Stimulated activated CD8-positive, alpha-beta memory T cell treated with anti-CD3 and anti-CD28 coated beads, Interleukin-12 subunit alpha, Interleukin-12 subunit beta, amount 100 ng/mL, for 1 hour (primary cell): Measurements from ENCODE around the gene UGGT2.
"Not testable (repeated sequence)": the region's sequence is repeated elsewhere in the genome, so short reads cannot be mapped to it uniquely, and the experiment has no call there.

ENCODE experiments used
- DNase-seq: peaks from one replicate; pipeline ENCODE4 v3.0.0-alpha.2; 2020; ENCODE audit warnings: low read depth

UGGT2 gene

DNA sequence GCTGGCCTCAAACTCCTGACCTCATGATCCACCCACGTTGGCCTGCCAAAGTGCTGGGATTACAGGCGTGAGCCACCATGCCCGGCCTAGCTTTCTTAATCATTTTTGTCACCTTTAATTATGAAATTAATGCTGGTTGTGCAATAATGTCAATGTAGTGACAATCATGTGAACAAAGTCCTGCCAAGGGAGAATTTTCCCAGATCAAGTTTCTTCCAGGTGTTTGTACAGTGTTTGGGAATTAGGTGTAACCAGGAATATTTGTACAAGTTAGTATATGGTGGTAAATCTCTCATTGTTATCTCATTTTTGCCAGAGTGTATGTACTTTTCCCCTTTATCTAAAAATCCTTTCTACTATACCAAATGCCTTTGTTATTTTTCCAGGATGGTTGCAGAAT lies 171.1 kb downstream of the UGGT2 start:
- DNase-seq = no peak

DNA sequence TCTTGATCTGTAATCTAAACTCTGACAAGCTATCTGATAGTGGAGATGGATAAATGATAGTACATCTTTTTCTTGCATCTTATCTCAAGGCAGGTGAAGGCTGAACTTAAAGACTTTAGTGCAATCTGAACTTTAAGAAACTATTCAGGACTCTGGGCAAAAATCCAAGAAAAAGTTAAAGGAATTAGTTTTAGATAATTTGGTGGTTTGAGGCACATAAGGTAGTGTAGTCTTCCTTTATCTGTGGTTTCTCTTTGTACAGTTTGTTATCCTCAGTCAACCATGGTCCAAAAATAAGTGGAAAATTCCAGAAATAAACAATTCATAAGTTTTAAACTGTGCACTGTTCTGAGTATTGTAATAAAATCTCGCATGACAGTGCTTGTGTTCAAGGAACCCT lies 172.9 kb downstream of the UGGT2 start:
- DNase-seq = no peak

DNA sequence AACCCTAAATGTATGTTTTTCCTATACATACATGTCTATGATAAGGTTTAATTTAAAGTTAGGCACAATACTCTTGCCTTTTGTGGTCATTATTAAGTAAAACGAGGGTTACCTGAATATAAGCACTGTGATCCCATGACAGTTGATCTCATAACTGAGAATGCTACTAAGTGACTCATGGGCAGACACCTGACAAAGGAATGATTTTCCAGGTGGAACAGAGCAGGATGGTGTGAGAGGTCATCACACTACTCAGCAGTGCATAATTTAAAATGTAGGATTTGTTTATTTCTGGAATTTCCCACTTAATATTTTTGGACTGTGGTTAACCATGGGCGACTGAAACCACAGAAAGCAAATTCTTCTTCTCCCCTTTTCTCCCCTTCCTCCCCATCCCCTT lies 178.9 kb downstream of the UGGT2 start:
- DNase-seq = no peak

GRCh38 chr13:95870421-95870820 lies 182.8 kb downstream of the UGGT2 start:
- no peak for DNase-seq

DNA sequence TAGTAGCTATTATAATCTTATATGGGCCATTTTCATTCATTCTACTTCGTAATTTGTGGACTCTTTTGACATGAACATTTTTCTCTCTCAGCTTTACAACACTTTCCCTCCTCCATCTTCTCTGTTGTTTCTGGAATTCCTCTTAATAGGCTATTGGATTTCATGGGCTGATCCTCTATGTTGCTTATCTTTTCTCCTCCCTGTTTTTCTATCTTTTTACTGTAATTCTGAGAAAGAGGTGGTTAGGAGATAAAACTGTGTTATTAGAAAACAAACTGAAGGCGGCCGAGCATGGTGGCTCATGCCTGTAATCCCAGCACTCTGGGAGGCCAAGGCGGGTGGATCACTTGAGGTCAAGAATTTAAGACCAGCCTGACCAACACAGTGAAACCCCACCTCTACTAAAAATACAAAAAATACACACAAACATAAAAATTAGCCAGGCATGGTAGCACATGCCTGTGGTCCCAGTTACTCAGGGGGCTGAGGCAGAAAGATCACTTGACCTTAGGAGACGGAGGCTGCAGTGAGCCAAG lies 188.1 kb downstream of the UGGT2 start:
- no peak for DNase-seq

GRCh38 chr13:95862408-95862807 lies 190.8 kb downstream of the UGGT2 start:
- DNase-seq = no peak

DNA sequence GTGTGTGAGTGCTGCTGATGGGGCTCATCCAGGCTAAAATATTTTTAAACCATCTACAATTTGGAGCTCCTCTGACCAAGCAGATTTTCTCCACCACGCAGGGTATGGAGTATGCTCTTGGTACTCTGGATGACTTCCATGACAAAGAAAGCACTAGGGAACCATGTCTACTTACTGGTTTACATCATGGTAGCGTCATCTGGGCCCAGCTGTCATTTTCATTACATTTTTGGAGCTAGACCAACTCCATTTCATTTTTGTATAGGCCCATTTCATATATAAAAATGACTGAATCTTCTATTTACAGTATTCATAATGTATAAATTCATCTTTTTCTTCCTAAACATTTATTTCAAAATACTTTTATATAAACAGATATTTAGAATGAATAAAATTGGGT lies 191.9 kb downstream of the UGGT2 start:
- DNase-seq = no peak

- DNase-seq = no peak
Measured at GRCh38 chr13:95858286-95859075, 194.7 kb downstream of the UGGT2 start.

- not testable (repeated sequence) for DNase-seq
Measured at GRCh38 chr13:95845656-95846055, 207.5 kb downstream of the UGGT2 start.

GRCh38 chr13:95842898-95843297 lies 210.3 kb downstream of the UGGT2 start:
- DNase-seq = no peak

- DNase-seq = no peak
Measured at GRCh38 chr13:95841894-95842293, 211.3 kb downstream of the UGGT2 start.

DNA sequence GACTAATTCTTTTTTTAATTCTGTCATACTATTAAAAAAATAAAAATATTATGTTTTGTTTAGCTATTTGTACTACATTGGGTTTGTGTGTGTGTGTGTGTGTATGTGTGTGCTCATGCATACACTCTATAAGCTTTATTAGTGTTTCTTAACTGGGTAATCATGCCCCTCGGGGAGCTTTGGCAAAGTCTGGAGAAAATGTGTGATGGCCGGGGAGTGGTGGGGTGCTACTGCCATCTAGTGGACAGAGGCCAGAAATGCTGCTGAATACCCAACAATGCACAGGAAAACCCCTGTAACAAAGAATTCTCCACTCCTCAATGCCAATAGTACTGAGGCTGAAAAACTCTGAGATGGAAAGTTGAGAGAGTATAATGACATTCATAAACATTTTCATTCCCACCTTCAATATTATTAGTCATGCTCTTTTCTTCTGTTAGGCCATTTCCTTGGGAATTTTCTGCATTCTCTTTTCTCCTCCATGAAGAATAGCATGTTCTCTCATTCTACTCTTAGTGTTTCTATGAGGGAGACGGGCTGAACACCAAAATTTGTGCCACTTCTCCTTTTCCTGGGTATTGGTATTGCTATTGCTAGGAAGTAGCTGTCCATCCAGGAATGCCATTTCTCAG lies 219.0 kb downstream of the UGGT2 start:
- DNase-seq = peak; percentile 50

GRCh38 chr13:95833719-95834118 lies 219.5 kb downstream of the UGGT2 start:
- no peak for DNase-seq

DNA sequence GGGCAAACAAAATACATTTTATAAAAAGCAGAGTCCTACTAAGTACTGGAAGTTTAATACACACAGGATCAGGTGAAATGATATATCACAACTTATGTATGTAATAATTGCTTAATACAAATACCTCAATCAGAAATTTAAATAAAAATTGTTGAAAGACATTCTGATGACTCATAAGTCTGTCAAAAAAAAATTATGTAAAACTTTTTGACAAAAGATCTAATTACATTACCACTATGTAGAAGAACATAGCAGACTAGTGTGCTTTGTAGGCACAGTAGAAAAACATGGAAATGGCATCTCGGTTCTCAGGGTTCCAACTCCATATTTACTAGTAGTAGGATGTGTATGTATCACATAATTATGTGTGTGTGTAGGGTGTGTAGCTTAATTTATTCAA lies 220.1 kb downstream of the UGGT2 start:
- DNase-seq = no peak

DNA sequence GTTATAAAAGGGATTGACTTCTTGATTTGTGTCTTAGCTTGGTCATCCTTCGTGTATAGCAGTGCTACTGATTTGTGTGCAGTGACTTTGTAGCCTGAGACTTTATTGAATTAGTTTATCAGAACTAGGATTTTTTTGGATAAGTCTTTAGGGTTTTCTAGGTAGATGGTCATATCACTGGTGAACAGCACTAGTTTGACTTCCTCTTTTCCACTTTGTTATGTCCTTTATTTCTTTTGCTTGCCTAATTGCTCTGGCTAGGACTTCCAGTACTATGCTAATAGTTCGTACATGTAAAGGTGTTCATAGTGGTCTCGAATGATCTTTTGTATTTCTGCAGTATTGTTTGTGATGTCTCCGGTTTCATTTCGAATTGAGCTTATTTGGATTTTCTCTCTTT lies 230.9 kb downstream of the UGGT2 start:
- DNase-seq = no peak

DNA sequence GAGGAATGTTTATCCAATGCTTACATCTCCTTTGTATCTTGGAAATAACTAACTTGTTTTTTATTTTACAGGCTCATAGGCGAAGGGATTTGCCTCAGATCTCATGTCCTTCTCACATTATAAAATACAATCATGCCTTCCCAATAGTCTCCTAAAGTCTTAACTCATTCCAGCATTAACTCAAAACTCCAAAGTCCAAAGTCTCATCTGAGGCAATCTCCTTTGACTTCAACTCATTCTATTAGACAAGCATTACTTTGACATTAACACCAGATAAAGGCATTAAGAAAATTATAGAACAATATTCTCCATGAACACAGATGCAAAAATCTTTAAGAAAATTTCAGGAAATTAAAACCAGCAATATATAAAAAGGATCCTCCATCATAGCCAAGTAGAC lies 238.7 kb downstream of the UGGT2 start:
- DNase-seq = no peak

- DNase-seq = no peak
Measured at GRCh38 chr13:95813139-95813538, 240.1 kb downstream of the UGGT2 start.

- no peak for DNase-seq
Measured at GRCh38 chr13:95809429-95809828, 243.8 kb downstream of the UGGT2 start.

DNA sequence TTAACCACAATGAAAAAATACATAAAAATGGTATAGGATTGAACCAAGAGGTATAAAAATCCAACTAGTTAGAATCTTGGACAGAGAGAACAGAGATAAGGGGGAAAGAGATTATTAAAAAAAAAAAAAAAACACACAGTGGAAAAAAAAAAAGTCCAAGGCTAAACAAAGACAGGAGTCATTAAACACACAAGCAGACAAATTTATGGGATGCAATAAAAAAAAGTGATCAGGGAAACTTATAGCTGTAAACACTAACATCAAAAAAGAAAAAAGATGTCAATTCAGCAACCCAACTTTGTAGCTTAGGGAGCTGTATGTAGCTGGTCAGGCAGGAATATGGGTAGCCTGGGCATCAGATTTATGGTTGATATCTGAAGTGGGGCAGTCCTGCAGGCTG lies 247.3 kb downstream of the UGGT2 start:
- no peak for DNase-seq

GRCh38 chr13:95801825-95802224 lies 251.4 kb downstream of the UGGT2 start:
- no peak for DNase-seq

DNA sequence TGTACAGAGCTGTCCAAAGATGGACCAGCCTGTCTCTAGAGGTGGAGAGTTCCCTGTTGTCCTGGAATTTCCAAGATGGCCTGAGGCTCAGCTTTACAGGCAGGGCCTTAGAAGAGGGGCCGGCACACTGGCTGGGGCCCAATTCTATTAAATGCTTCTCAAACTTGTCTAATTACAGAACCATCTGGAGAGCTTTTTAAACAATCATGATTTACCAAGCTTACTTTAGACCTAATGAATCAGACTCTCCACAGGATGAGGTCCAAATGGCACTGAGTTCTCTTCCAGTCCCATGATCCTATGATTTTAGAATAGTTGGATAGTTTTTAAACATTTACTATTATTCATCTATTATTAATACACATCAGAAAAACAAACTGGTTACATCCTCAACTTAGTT lies 252.8 kb downstream of the UGGT2 start:
- DNase-seq = no peak

DNA sequence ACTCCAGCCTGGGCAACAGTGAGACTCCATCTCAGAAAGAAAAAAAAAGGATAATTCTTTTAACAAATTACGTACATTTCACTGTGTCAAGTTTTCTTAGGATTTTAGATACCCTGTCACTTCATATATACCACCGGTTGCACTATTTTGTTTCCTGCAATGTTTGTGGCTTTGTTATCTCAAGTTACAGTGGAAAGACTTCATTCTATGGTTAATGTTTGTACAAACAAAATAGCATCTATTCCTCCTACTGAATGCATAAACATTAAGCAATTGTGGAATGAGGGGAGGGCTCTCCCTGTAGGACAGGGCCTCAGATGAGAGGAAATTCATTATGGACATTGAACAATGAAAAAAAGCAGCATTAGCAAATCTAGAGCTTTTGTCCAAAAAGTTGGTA lies 256.2 kb downstream of the UGGT2 start:
- no peak for DNase-seq

DNA sequence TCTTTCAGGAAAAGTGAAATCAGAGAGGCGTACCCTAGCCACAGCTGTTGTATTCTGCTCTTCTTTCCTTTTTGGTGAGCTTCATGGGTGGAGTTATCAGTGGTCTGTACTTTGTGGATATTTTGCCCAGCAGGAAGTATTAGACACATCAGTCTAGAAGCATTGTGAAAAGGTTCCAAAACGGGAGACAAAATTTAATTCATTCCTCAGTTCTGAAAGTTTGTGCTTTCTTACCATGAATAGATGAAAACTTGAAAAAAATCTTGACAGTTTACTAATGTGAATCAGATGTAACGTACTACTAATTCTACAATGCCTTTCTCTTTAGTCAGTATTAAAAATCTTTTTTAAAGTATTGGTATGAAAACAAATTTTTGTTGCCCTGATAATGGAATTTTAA lies 259.4 kb downstream of the UGGT2 start:
- no peak for DNase-seq
